ENCODE measurements around the gene PCDHA1.

GRCh38 chr5:140977003-140977402 is 191.1 kb downstream of the PCDHA1 start:
- TF ChIP-seq POLR2AphosphoS5 (IDR thresholded peaks at IDR 0.05; ENCODE audit: low read depth, low read length) (no peak), CTCF (IDR thresholded peaks at IDR 0.05) (no peak), TCF7L2 (IDR thresholded peaks at IDR 0.05; ENCODE audit: low read depth, low read length) (no peak)
